Measurements from ENCODE around the gene SLC9C2. TPM values are rescaled to one million over a fixed set of nuclear protein-coding genes. Genes with fewer than 3 reads are reported as not detected.
A peak's percentile ranks its signal among the peaks of the same experiment; 100 is the strongest.
"Not testable (repeated sequence)": the region's sequence is repeated elsewhere in the genome, so short reads cannot be mapped to it uniquely, and the experiment has no call there.

The SLC9C2 gene
- total RNA-seq, 1 donor, result not detected

DNA sequence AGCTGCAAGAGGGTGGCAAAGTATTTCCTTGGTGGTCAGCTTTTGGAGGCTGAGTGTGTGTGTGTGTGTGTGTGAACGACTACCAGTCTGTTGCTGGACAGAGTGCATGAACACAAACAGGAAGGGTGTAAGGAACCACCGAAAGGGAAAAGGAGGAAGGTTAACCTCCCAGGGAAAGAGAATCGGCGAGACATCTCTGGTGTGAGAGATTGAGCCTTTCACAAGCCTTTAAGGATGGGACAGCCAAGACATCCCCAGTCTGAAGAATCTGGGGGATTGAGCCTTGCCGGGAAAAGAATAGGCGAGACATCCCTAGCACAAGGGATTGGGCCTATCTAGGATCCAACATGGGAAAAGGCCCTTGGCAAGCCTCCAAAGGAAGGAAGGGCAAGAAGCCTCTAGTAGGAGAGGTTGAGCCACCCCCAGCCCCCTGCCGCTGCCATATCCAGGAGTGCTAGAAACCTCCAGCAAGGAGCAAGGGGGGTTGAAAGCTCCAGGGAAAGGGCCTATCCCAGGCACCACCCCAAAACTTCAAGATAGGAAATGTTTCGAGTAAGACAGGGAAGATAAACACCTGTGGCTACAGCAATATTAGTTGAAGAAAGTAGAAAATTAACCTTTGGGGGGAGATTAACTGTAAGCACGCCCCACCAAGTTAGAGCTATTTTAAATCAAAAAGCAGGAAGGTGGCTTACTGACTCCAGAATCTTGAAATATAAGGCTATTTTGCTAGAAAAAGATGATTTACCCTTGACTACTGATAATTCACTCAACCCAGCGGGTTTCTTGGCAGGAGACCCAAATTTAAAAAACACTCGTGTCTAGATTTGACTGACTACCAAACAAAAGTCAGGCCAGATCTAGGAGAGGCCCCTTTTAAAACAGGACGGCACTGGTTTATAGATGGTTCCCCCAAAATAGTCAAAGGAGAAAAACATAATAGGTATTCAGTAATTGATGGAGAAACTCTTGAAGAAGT is 35.5 kb upstream of the SLC9C2 start:
- DNase-seq (ENCODE audit: low read depth), result no peak

DNA sequence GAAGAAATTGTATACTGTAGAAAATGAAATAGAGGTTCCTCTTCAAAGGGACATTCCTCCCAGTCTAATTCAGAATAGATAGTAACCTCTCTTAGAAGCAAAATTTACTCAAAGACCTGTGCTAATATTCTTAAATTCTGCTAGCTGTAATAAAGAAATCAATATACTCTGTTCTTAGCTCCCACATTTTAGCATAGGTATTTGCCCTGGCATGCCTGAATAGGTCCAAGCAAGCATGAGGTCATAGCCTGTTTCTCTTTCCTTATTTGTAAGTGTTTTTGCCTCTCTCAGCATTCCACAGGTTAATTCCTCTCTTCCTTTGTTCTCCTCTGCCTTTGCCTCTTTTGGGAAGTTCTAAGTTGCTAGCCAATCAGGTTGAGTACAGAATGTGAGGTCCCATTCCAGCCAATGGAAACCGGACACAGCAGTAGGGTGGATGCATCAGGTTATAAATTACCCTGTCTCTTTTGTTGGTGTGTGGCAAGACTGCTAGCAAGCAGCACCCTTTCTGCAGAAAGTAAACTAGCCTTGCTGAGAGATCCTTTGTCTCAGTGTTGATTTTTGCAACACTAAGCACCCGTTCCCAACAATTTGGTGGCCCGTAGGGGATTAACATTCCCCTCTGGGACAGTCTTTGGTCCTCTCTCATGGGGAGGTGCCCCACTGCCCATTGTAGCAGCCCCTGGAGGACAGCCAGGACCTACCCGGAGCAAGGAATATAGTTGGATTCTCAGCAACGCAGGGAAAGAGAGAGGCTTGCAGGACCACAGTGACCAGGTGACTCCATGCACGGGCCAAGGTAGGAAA is 34.6 kb upstream of the SLC9C2 start:
- DNase-seq (ENCODE audit: low read depth); H3K4me3 ChIP-seq (ENCODE audit: low read depth, low read length): not testable (repeated sequence)

More for the DNA sequence above, 35.5 kb upstream of the SLC9C2 start:
- no peak for TF ChIP-seq CTCF (IDR thresholded peaks at IDR 0.05; ENCODE audit: insufficient read depth, low read depth, low read length)
- H3K4me3 ChIP-seq (ENCODE audit: low read depth, low read length), result no peak overlapping the region

- no peak within 1 kb of the TSS for H3K4me3 ChIP-seq (ENCODE audit: low read depth, low read length)
- DNase-seq (ENCODE audit: low read depth), result no peak
- TF ChIP-seq CTCF (IDR thresholded peaks at IDR 0.05; ENCODE audit: insufficient read depth, low read depth, low read length), result no peak
Measured at GRCh38 chr1:173635116-173635515, 32.2 kb upstream of the SLC9C2 start, which contains the start of gene TEX50. Gene TEX50, plus strand, starts transcription at chr1:173635338. Its CDS starts 184 bp downstream, at chr1:173635522.

GRCh38 chr1:173628888-173629287 is 26.0 kb upstream of the SLC9C2 start:
- DNase-seq (ENCODE audit: low read depth), result peak; percentile 16
- TF ChIP-seq CTCF (IDR thresholded peaks at IDR 0.05; ENCODE audit: insufficient read depth, low read depth, low read length), result no peak
- no peak overlapping the region for H3K4me3 ChIP-seq (ENCODE audit: low read depth, low read length)

DNA sequence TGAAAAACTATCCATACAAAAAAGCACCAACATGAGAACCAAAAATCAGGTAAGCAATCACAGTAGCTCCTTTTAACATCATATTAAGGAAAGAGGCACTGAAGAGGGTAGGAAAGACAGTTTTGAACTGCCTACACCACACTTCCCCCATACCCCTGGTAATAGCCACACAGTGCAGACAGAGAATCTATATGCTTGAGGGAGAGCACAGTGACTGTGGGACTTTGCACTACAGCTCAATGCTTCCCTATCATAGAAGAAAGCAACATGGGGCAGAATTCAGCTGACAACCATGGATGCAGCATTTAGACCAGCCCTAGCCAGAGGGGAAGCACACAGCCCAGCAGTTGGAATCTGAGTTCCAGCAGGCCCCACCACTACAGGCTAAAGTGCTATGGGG is 24.4 kb upstream of the SLC9C2 start:
- no peak for DNase-seq (ENCODE audit: low read depth)
- H3K4me3 ChIP-seq (ENCODE audit: low read depth, low read length), result no peak overlapping the region
- TF ChIP-seq CTCF (IDR thresholded peaks at IDR 0.05; ENCODE audit: insufficient read depth, low read depth, low read length), result no peak

- TF ChIP-seq CTCF (IDR thresholded peaks at IDR 0.05; ENCODE audit: insufficient read depth, low read depth, low read length), result no peak
- DNase-seq (ENCODE audit: low read depth), result no peak
- H3K4me3 ChIP-seq (ENCODE audit: low read depth, low read length), result no peak overlapping the region
Measured at GRCh38 chr1:173616859-173617258, 14.0 kb upstream of the SLC9C2 start.

DNA sequence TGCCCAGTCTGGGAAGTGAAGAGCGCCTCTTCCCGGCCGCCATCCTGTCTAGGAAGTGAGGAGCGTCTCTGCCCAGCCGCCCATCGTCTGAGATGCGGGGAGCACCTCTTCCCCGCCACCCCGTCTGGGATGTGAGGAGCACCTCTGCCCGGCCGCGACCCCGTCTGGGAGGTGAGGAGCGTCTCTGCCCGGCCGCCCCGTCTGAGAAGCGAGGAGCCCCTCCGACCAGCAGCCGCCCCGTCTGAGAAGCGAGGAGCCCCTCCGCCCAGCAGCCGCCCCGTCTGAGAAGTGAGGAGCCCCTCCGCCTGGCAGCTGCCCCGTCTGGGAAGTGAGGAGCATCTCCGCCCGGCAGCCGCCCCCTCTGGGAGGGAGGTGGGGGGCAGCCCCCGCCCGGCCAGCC is 10.2 kb upstream of the SLC9C2 start:
- H3K4me3 ChIP-seq (ENCODE audit: low read depth, low read length); DNase-seq (ENCODE audit: low read depth): not testable (repeated sequence)
